ENCODE measurements around the gene JPT1.

DNA sequence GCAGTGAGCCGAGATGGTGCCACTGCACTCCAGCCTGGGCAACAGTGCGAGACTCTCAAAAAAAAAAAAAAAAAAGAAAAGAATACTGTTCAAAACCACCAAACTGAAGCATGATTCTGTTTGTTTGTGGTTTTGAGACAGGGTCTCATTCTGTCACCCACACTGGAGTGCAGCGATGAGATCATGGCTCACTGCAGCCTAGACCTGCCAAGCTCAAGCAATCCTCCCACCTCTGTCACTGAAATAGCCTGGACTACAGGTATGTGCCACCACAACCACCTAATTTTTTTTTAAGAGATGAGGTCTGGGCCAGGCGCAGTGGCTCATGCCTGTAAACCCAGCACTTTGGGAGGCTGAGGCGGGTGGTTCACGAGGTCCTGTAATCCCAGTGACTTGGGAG lies 24.1 kb upstream of the JPT1 start:
- TF ChIP-seq CTCF (IDR thresholded peaks at IDR 0.05 in 8 of 11, conservative IDR thresholded peaks at IDR 0.05 in 3 of 11): no peak
- TF ChIP-seq POLR2AphosphoS5 (IDR thresholded peaks at IDR 0.05): no peak

All from spleen (tissue), 7 donors.